CD4-positive, alpha-beta T cell treated with Interleukin-4 for 1 hour (primary cell): ENCODE results near the gene HOXB2.

Source experiments
- DNase-seq, 2 donors: peaks; one replicate each; pipeline ENCODE4 v3.0.0-alpha.2; 2020 to 2022

Gene HOXB2

DNA sequence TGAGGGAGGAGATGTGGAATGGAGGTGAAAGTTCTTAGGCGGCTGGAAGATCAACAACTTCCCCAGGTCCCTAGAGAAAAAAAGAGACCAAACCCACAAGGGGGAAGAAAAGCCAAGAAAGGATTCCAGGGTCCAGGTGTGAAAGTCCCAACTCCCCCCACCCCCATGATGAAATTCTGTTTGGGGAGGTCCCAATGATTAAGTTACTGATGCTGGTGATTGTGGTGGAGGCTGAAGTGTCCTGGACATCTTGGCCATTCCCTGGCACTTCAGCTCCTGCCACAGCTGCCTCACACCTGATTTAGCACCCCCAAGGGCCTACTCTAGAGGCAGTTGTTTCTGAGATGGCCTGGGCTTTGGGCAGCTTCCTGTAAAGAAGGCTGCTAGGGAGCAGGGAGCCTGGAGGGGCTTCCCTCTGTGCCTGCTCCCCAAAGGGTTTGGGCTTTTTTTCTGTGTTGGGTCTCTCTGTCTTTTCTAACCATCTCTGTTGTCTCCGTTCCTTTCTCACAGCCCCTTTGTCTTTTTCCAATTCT lies 20.2 kb upstream of the HOXB2 start:
- DNase-seq: no peak

DNA sequence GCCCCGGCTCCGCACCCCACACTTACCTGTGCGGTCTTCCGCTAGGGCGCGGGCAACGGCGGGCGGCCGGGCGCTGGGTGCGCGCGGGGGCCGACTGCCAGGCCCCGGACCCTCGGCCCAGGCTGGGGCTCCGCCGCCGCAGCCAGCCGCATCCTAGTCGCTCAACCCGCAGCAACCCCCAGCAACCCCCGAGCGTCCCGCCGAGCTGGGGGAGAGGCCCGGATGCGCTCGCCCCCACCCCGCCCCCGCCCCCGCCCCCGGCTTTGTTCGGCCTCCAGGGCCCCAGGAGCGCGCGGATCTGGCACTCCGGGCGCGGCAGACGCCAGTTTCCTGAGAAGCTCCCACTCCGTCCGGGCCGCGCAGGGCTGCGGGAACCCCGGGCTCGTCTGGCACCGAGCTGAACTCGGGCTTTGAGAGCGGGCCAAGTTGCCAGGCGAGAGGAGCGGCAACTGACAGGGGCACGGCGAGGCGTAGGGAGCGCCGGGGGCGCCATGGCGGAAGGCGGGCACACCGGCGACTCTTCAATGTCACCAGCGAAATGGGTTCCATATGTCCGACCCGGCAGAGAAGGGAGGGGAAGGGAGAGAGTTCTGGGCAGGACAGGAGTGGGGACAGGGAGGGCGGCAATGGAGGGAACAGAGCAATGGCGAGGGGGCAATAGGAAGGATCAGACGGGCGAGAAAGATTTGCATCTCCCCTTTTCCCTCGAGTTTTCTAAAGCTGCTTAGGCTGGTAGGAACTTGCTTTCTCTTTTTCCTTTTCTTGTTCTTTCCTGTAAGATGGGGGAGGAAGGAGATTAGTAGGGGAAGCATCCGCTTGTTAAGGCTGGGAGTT lies 19.5 kb upstream of the HOXB2 start:
- no peak for DNase-seq

DNA sequence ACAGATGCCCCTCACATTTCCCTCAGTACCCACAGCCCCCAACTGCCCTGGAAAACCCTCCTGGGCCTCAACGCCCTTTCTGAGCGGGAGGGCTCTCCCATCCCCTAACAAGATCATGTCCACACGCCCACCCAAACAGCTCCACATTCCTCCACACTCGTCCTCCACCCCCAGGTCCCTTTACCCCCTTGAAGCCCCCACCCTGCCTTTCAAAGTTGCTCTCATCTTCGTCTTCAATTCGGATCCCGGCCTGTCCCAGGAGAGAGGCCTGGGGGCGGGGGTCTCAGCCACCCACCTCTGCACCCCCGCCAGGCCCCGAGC lies 18.9 kb upstream of the HOXB2 start:
- no peak for DNase-seq

DNA sequence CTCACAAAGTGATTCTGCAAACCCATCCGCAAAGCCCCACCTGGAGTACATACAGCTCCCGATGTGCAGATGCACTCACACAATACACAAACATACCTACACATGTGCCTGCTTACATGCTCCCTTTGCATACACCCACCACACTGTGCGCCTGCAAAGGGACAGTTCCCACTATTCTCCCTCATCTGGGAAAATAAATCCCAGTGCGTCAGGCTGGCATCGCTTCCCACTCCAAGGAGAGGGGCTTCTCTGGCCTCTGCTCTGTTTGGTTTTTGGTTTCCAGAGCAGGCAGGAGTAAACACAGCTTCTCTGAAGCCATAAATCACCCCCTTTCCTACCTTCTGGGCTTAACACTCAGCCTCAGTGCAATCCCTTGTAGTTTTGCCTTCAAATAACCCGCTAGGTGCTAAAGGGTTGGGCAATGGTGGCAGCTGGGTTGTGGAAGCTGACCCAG lies 18.5 kb upstream of the HOXB2 start:
- no peak for DNase-seq

DNA sequence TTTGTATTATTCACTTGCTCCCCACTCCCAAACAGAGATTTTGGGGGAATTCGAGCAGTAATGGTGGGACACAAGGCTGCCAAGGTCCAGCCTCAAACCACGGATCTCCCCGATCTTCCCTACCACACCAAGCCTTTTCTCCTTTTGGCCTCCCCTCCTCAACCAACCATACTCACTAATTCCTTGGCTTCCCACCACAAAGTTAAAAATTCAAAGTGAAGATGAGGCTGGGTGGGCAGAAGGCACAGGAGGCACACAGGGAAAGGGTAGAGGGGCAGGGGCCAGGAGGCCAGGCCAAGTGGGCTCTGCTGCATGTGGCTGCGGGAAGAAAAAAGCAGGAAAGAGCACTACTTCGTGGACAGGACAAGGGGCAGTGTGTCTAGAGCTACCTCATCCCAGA lies 18.0 kb upstream of the HOXB2 start:
- DNase-seq: no peak

DNA sequence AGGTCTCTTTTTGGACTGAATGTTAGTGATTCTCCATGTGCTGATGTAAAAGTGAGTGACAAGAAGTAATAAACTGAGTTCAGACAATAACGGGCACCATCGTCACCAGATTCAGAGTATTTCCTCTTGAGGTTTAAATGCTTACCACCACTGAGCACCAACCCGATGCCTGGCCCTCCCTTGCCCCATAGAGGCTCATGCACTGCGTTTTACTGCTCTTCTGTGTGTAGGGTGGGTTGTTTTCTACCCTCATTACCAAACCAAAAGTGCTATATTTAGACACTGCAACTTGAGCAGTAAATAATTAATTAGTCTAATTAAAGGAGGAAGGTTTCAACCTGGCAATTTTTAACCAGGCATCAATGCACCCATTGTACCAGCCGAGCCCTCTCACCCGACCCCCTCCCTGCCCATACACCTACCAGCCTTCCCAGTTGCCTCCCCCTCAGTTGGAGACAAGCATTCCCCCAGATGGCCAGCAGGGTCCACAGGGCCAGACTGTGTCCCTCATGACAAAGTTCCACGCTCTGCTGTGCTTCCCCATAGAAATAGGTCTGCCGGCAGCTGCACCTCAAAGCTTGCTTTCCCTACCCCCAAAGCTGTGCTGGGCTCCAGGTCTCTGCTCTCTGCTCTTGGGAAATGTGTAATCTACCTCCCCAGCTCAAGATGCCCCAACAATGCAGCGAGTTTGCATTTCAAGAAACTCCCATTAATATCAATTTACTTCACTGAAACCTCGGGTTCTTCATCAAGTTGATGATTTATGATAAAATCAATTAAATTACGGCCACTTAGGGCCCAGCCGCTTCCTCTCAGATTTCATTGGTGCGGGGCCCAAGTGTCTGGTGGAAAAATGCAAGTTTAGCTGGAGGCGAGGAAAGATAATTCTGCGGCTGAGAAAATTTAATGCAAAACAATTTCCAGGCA lies 17.2 kb upstream of the HOXB2 start:
- no peak for DNase-seq

DNA sequence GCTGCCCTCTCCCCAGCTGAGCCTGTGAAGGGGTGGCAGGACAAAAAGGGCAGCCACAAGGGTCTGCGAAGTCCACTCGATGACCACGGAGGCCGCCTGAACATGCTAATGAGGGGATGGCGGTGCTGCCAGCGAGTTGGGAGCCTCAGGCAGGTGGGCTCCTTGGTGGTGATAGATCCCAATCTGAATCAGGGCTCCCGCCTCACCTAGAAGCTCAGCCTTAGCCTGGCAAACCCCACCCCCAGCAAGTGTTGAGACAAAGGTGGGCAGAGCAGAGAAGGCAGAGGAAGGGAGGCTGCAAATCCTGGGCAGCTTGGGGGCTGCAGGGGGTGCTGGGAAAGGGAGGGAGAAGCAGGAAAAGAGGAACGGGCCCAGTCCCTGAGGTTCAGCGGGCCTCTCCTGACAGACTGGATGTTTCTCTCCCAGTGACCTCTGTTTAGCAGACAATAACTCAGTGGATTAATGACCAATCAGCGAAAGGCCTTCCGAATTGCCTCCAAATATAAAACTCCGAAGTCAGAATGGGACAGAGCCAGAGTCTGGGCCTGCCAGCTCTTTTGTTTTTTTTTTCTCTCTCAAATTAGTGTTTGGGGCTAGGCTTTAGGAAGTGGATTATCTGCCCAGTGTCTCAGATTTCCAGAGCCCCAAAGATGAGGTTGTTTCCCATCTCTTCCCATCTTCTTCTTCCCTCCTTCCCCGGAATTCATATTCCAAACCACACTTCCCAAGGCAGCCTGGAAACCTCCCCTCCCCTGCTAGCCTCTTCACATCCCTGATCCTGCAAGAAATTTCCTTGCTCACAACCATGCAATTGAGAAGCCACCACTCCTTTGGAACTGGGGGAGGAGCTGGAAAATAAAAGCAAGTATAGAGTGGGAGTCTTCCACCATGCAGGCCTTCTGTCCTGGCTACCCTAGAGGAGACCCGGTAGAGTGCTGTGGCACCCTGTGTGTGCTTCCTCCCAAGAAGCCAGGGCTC lies 15.2 kb upstream of the HOXB2 start:
- no peak for DNase-seq

DNA sequence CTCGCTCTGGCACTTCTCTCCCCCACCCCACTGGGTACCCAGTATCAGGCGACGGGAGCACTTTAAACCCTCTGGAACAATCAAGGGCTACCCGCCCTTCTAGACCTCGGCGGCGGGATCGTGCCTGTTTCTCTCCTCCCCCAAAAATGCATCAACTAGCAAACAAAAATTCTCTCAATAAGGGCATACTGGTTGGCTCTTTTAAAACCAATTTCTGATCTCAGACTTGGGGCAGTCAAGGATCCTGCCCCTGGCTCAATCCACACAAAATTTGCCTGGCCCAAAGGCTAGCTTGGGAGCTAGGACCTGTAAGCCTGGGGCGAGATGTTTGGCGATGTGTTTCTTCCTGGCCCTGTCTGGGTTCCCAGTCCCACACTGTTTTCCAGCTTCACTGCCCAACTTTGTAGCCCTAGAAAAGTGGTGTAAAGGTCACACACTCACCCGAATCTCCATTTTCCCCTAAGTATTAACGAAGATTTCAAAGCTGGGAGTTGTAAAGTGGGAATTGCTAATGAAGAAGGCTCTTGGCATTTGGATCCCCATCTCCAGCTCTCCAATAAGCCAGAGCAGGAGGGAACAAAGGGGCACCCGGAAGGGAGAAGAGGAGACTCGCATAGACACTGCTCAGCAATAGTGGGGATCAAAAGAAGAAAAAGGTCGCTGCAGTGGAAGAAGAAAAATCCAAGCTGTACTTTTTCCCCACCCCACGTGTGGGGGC lies 14.4 kb upstream of the HOXB2 start:
- no peak for DNase-seq

DNA sequence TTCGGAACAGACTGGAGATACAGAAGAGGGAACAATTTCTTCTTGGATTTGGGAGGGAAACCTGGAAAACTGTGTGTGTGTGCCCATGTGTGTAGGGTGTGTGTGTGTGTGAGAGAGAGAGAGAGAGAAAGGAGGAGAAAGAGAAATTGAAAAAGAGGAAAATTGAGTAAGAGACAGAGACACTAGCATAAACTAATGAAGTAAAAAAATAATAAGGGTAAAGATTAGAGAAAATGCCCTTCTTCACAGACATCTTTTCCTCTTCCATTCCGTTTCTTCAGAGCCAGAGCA lies 13.9 kb upstream of the HOXB2 start:
- no peak for DNase-seq

DNA sequence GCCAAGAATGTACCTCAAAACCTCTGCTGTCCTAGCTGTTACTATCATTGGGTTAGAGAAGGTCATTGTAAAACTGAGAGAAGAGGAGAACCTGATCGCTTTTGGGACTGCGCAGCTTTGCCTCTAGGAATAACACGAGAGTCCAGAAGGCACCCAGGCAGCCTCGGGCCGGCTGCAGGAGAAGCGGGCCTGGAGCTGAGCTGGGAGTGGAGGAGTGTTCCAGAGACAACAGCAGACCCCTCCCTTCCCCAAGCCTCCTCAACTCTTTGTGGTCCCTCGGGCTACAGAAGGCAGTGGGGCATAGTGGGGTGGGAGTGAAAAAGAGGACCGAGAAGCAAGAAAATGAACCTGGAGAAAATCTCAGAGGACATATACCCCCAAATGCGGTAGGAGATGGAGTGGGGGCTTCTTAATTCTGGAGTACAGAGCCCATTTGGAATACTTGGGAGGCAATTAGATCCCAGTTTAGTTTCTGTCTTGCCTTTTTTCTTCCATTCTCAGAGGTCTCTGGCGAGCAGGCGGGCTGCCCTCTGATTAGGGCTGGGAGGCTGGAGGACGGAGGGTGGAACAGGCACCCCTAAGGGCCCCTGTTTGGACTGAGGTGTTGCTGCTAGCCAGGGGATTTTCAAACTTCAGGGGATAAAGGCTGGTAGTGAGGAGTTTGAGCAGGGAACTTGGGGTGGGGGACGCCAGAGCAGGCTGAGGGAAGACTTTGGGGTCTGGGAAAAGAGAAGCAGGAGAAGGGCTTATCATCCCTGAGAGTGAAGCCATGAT lies 13.3 kb upstream of the HOXB2 start:
- DNase-seq: no peak

DNA sequence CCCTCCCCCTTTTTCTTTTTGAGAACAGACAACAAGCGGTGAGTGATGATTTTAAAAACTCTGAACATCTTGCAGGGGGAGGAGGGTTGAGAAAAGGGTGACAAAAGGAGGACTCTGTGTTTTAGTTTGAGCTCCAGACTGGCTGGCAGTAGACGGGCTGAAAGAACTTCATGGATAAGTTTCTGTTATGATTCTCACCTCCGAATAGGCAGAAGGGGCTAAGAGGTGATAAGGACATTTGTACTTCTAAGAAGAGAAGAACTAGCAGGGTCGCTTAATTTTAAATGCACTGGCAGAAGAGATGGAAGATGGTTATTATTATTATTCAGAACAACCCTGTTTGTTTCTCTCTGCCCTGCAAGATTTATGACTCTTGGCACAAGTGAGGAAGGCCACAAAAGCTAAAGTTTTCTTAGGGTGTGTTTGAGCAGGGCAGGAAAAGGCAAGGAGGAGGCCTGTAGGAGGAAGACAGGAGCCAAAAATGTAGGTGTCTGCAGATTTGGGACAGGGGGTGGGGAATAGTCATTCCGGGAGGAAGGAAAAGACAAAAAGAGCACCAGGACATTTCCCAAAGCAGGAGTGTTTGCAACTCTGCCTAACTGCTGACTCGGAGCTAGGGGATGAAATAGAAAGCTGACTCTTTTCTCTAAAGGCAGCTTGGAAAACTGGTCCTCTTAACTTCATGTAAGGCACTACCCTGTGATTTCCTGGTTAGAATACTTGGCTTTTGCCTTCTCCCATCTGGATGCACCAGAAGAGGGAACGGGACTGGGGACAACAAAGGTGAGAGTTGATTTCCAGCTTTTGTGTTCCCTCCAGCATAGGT lies 11.9 kb upstream of the HOXB2 start:
- DNase-seq: no peak

DNA sequence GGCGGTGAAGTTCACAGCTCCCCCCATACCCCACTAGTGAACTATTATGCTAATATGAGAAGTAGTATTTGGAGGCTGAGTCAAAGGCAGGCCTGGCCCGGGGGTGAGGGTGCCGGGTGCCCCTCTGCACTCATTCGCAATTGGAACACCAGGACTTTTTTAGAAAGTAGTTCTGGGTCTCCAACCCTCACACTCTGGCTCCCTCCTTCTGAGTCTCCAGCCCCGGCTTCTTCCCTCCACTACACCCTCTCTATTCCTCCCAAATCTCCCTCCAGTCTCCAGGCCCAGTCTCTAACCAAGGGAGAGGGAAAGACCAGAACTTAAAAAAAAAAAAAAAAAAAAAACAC lies 11.3 kb upstream of the HOXB2 start:
- no peak for DNase-seq

DNA sequence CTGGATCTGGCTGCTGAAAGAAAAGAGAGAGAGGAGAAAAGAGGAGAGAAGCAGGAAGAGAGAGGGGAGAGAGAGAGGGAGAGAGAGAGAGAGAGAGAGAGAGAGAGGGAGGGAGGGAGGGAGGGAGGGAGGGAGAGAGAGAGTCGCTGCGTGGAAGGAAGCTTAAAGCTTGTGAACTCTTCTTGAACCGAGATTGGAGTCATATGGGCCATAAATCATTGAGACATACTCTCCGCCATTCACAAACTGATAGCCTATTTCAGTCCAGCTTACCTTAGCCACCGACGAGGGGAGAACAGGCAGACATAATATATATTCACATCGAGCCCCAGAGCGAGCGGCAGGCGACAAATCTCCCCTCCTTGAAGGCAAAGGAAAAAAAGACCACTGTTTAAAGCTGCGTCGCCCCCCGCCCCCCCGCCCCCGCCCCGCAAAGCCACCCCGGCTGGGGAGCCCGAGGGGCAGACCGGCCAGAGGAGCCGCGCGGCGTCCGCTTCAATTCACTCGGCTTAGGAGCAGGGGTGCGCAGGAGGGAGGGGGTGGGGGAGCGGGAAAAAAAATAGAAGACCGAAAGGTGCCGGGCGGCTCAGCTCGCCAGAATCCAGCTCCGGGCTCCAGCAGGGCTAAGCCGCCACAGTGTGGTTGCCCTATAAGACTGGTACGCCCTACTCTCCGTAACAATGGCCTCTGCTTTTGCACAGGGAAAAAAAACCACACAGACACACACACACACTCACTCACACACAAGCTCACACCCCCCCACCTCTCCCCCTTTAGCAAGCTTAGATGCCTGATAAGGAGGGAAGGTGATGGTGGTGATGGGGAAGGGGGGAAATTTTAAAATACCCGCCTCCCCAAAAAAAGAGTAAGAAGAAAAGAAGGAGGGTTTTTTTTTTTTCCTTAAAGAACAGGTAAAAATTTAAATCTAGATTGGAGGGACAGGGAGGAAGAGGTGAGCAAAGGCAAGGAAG lies 10.6 kb upstream of the HOXB2 start:
- DNase-seq: no peak

DNA sequence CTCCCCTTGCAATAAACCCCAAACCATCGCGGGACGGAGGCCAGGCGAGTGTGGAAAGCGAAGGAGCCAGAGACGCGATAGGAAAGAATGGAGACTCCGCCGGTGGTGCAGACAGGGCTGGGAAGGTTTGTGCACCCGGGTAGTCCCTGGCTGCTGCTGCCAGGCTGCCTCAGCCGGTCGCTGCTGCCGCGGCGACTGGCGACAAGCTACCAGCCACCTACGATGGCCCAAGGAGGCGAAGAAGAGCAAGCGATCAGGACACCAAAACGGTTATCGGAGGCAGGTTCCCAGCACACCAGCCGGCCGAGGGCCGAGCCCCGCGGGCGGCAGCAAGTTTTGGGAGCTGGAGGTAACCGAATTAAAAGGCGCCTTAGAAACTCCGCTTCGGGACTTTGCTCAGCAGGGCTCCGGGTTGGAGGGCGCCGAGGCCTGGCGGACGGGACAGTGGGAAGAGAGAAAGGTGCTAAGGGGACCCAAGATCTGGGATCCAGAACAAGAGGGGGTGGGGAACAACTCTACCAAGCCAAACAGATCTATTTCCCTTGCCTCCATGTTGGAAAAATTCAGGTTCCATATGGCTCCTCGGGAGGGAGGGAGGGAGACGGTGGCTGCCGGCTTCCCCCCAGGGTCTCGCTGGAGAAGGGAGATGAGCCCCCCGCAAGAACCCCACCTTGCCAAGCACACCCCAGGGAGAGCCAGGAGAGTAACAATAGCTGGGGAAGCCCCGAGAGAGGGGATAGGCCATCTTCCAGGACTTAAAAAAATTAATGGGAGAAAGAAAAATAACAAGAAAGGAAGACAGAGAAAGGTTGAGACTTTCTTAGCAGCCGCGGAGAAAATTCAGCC lies 9.7 kb upstream of the HOXB2 start:
- DNase-seq: no peak

DNA sequence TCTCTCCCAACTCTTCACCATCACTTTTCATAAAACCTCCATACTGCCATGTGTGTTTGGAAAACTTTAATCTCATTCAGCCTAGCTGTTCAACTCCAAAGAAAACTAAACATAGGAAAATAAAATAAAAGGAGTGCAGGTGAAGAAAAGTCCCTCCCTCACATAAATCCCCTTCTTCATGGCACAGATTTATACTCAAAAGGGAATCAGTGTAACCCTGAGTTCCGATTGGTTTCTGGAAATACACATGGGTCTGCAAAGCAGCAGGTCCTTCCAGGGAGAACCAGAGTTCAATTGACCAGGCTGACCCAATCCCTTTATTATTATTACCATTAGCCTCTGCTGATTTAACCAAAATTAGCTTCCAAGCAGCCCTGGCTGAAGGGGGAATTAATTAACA lies 8.9 kb upstream of the HOXB2 start:
- DNase-seq: no peak

DNA sequence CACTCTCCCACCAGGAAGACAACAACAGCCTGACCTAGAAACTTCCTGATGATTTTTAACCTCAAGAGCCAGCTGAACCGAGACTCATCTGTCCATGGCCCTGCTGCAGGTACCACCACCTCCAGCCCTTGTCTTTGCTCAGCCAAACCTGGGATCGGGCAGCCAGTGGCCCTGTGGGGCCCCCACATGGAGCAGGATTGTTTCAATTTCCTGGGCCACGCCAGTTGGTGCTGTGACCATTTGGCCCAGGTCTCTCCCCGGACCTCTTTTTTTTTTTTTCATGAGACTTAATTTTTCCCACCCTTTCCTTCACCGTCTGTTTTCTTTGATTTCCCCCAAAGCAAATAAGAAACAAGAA lies 8.3 kb upstream of the HOXB2 start:
- DNase-seq: no peak

DNA sequence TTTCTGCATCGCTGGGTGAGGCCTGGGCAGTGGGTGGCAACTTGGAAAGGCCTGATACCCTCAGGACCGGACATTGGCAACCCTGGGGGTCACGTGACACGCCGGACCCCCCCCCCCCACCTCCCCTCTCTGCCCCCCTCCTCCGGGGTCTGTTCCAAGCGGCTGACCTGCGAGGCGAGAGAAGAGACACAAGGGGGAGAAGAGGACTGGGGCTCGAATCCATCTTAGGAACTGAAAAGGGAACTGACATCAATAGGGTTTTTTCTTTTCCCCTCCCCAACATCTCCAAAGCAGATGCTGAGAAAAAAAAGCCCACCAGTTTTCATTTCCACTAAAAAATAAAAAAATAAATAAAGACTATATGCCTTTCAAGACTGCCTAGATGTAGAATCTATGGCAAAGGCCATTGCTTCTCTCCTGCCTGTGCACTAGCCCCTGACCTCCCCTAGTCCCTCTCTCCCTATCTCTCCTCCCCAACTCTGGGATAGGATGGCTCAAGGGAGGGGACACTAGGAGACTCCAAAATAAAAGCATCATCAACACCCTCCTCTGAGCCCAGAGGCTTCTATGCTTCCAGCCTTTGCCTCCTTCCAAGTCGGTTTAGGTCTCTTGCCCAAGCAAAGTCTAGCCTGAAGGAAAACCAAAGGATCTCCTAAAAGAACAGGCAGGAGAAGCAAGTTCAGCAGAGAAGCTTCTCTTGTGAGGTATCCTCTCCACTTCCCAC lies 7.7 kb upstream of the HOXB2 start:
- no peak for DNase-seq
